Kidney epithelial cell (primary cell): Measurements from ENCODE around the gene TMC1. TPM values are rescaled to one million over a fixed set of nuclear protein-coding genes. Genes with fewer than 3 reads are reported as not detected.

Experiments used
- DNase-seq: peaks from one replicate; pipeline ENCODE4 v3.0.0-alpha.2; 2010; ENCODE audit warnings: low read depth
- H3K27me3 ChIP-seq: 2 replicates; pipeline ENCODE4 v1.6.0; 2011; ENCODE audit warnings: low read length; ENCODE audit not compliant: control insufficient read depth, insufficient read depth
- H3K36me3 ChIP-seq: 2 replicates; pipeline ENCODE4 v1.5.1; 2011; ENCODE audit warnings: low read length; ENCODE audit not compliant: control insufficient read depth, insufficient read depth
- H3K4me3 ChIP-seq: 2 replicates; pipeline ENCODE4 v1.5.1; 2011; ENCODE audit warnings: low read depth, mild to moderate bottlenecking, control low read depth, low read length
- CTCF ChIP-seq: IDR thresholded peaks from 2 replicates; pipeline ENCODE4 v1.5.1; 2011; ENCODE audit warnings: mild to moderate bottlenecking, moderate library complexity, low read length, control low read depth, inconsistent platforms; ENCODE audit not compliant: insufficient read depth, poor library complexity, severe bottlenecking
- total RNA-seq: library from RNA; depleted of rRNA; stranded (reverse); fragments of >200 nt; gene quantifications from 2 replicates; pipeline ENCODE4 v1.2.3, GENCODE V29; 2015

The TMC1 gene
- total RNA-seq, 1 donor from 2014 or later: not detected

- H3K27me3 ChIP-seq: no peaks in the 10 kb centered on the region
- TF ChIP-seq CTCF: no peak
- no peak for DNase-seq
- no peak overlapping the region for H3K4me3 ChIP-seq
- H3K36me3 ChIP-seq: no peaks in the 10 kb centered on the region
These were observed 127.1 kb downstream of the TMC1 start for GRCh38 chr9:72648324-72649126.

GRCh38 chr9:72649127-72649442, 127.7 kb downstream of the TMC1 start:
- no peak for DNase-seq
- H3K27me3 ChIP-seq: no peaks in the 10 kb centered on the region
- no peak for TF ChIP-seq CTCF
- H3K4me3 ChIP-seq: no peak overlapping the region
- no peaks in the 10 kb centered on the region for H3K36me3 ChIP-seq

GRCh38 chr9:72650206-72650605, 128.8 kb downstream of the TMC1 start:
- no peak overlapping the region for H3K4me3 ChIP-seq
- H3K36me3 ChIP-seq: no peaks in the 10 kb centered on the region
- no peak for DNase-seq
- TF ChIP-seq CTCF: no peak
- H3K27me3 ChIP-seq: no peaks in the 10 kb centered on the region

- TF ChIP-seq CTCF: no peak
- Histone ChIP-seq H3K27me3 (no peaks in the 10 kb centered on the region), H3K4me3 (no peak overlapping the region), H3K36me3 (no peaks in the 10 kb centered on the region)
- no peak for DNase-seq
These were observed 134.6 kb downstream of the TMC1 start for GRCh38 chr9:72656021-72656420.

GRCh38 chr9:72657023-72657422, 135.6 kb downstream of the TMC1 start:
- no peak for TF ChIP-seq CTCF
- Histone ChIP-seq H3K36me3 (no peaks in the 10 kb centered on the region), H3K27me3 (no peaks in the 10 kb centered on the region), H3K4me3 (no peak overlapping the region)
- DNase-seq: no peak

- Histone ChIP-seq H3K4me3 (no peak overlapping the region), H3K36me3 (no peaks in the 10 kb centered on the region), H3K27me3 (no peaks in the 10 kb centered on the region)
- DNase-seq: no peak
- TF ChIP-seq CTCF: no peak
These were observed 137.3 kb downstream of the TMC1 start for GRCh38 chr9:72658703-72659102.
